CD14-positive monocyte (primary cell): Measurements from ENCODE around the gene GIMAP8. TPM values are rescaled to one million over a fixed set of nuclear protein-coding genes. Genes with fewer than 3 reads are reported as not detected.

Experiments
- DNase-seq, 3 donors: peaks; one replicate each; pipeline ENCODE4 v3.0.0-alpha.2; 2011 to 2022
- H2AFZ ChIP-seq: 2 replicates; pipeline ENCODE4 v1.6.0; 2012; ENCODE audit warnings: mild to moderate bottlenecking, low read depth, low read length, inconsistent platforms; ENCODE audit not compliant: insufficient read depth, poor library complexity, severe bottlenecking
- H3K27ac ChIP-seq, 2 donors: 1 replicate in 1 of 2; 2 replicates in 1 of 2; pipeline ENCODE4 v1.5.1; 2012 to 2013; ENCODE audit warnings: low read length in 2 of 2, control low read depth in 1 of 2, inconsistent platforms in 1 of 2, low read depth in 1 of 2, mild to moderate bottlenecking in 1 of 2
- H3K27me3 ChIP-seq, 2 donors: one replicate each; pipeline versions ENCODE4 v1.6.0 to v1.6.1; 2011 to 2013; ENCODE audit warnings: low read length in 2 of 2; ENCODE audit not compliant: control insufficient read depth in 2 of 2, insufficient read depth in 2 of 2
- H3K36me3 ChIP-seq, 2 donors: replicated peaks in 1 of 2; 1 replicate in 1 of 2; 2 replicates in 1 of 2; pipeline versions ENCODE4 v1.5.1 to v1.6.1; 2012 to 2013; ENCODE audit warnings: low read length in 2 of 2, control low read depth in 1 of 2, inconsistent platforms in 1 of 2, mild to moderate bottlenecking in 1 of 2; ENCODE audit not compliant: insufficient read depth in 2 of 2, control insufficient read depth in 1 of 2
- H3K4me1 ChIP-seq, 2 donors: 1 replicate in 1 of 2; 2 replicates in 1 of 2; pipeline versions ENCODE4 v1.5.1 to v1.6.1; 2012 to 2013; ENCODE audit warnings: low read length in 2 of 2, control low read depth in 1 of 2, inconsistent platforms in 1 of 2, mild to moderate bottlenecking in 1 of 2, moderate library complexity in 1 of 2; ENCODE audit not compliant: insufficient read depth in 2 of 2, control insufficient read depth in 1 of 2
- H3K4me2 ChIP-seq: replicated peaks from 2 replicates; pipeline ENCODE3; 2012; ENCODE audit warnings: low read length, moderate library complexity, mild to moderate bottlenecking; ENCODE audit not compliant: poor library complexity, severe bottlenecking; ENCODE audit errors: extremely low read depth
- H3K4me3 ChIP-seq, 3 experiments: fragments of 200-600 bp in 1 of 3; sonication (generic) in 1 of 3; replicated peaks in 1 of 3; 1 replicate in 2 of 3; 2 replicates in 1 of 3; pipeline ENCODE4 v1.5.1; 2011 to 2013; ENCODE audit warnings: low read length in 3 of 3, mild to moderate bottlenecking in 3 of 3, control low read depth in 2 of 3, low read depth in 2 of 3, inconsistent platforms in 1 of 3, moderate library complexity in 1 of 3
- H3K79me2 ChIP-seq: 2 replicates; pipeline ENCODE4 v1.6.0; 2012; ENCODE audit warnings: mild to moderate bottlenecking, control low read depth, inconsistent platforms, low read length, moderate library complexity; ENCODE audit not compliant: insufficient read depth
- H3K9ac ChIP-seq: 2 replicates; pipeline ENCODE4 v1.6.0; 2017; ENCODE audit warnings: low read length, mild to moderate bottlenecking; ENCODE audit not compliant: insufficient read depth, poor library complexity, severe bottlenecking
- H3K9me3 ChIP-seq, 2 donors: replicated peaks in 1 of 2; 1 replicate in 1 of 2; 2 replicates in 1 of 2; pipeline versions ENCODE4 v1.5.1 to v1.6.1; 2012 to 2013; ENCODE audit warnings: low read length in 2 of 2, control low read depth in 1 of 2; ENCODE audit not compliant: control insufficient read depth in 1 of 2, insufficient read depth in 1 of 2
- H4K20me1 ChIP-seq: 2 replicates; pipeline ENCODE4 v1.6.0; 2012; ENCODE audit warnings: mild to moderate bottlenecking, low read length, control low read depth, moderate library complexity; ENCODE audit not compliant: insufficient read depth
- H3K27ac Mint-ChIP-seq, 7 donors: one replicate each; pipeline ENCODE4 v1.8.0; 2020; ENCODE audit warnings: mild to moderate bottlenecking in 7 of 7, mixed read lengths in 7 of 7, moderate library complexity in 6 of 7, inconsistent platforms in 2 of 7
- H3K27me3 Mint-ChIP-seq, 3 donors: one replicate each; pipeline ENCODE4 v1.8.0; 2021 to 2022; ENCODE audit warnings: low read depth in 3 of 3, mild to moderate bottlenecking in 3 of 3, mixed read lengths in 3 of 3, moderate library complexity in 3 of 3, inconsistent platforms in 1 of 3
- H3K36me3 Mint-ChIP-seq, 2 donors: one replicate each; pipeline ENCODE4 v1.8.0; 2020; ENCODE audit warnings: mixed read lengths in 2 of 2, inconsistent platforms in 1 of 2, mild to moderate bottlenecking in 1 of 2
- H3K4me1 Mint-ChIP-seq: one replicate; pipeline ENCODE4 v1.8.0; 2020; ENCODE audit warnings: mild to moderate bottlenecking, mixed read lengths
- H3K4me3 Mint-ChIP-seq, 2 donors: one replicate each; pipeline ENCODE4 v1.8.0; 2020; ENCODE audit warnings: mild to moderate bottlenecking in 2 of 2, mixed read lengths in 2 of 2, moderate library complexity in 1 of 2
- H3K9me3 Mint-ChIP-seq, 7 donors: one replicate each; pipeline ENCODE4 v1.8.0; 2020 to 2022; ENCODE audit warnings: mixed read lengths in 7 of 7, mild to moderate bottlenecking in 6 of 7, moderate library complexity in 6 of 7, inconsistent platforms in 2 of 7
- CTCF ChIP-seq: fragments of 200-600 bp; IDR thresholded peaks from one replicate; pipeline ENCODE4 v1.8.0; 2022; ENCODE audit warnings: antibody characterized with exemption, mild to moderate bottlenecking
- WGBS: methylation state at CpG from one replicate; pipeline ENCODE4 v1.1.5; 2013; ENCODE audit warnings: missing lambda C conversion rate; ENCODE audit not compliant: insufficient coverage; 5-methylcytosine and 5-hydroxymethylcytosine counted together
- intact Hi-C, 2 donors: fragments of 100-400 bp; cut with micrococcal nuclease; formaldehyde crosslinking; loops; one replicate each; pipeline versions ENCODE4 v1.15.0 to v1.15.1; 2023
- polyA plus RNA-seq, 3 donors: library from polyadenylated mRNA; depleted of rRNA in 1 of 3; unstranded in 2 of 3; stranded (reverse) in 1 of 3; fragments of 300-500 nt in 2 of 3; fragments of >200 nt in 1 of 3; fragmentation: Illumina TruSeq in 2 of 3; gene quantifications; 1 replicate in 2 of 3; 2 replicates in 1 of 3; pipeline ENCODE4 v1.2.3, GENCODE V29; 2012 to 2021

The GIMAP8 gene
- polyA plus RNA-seq, 3 donors, result 12.0 to 26.8 (median 22.5) TPM

- intact Hi-C loops, result no loop called here
- H3K4me3 Mint-ChIP-seq, result no peak overlapping the region
- H3K36me3 ChIP-seq, result no peaks in the 10 kb centered on the region
- H3K4me3 ChIP-seq, result no peak overlapping the region
- no peaks in the 10 kb centered on the region for H3K79me2 ChIP-seq
- H2AFZ ChIP-seq, result no peak overlapping the region
- no peaks in the 10 kb centered on the region for H3K27me3 ChIP-seq
- H3K4me2 ChIP-seq, result no peak overlapping the region
- peaks cover 0 to 2% (median 0%) of the 10 kb centered on the region in 7 donors for H3K9me3 Mint-ChIP-seq
- H3K4me1 ChIP-seq, result peaks cover 2 to 6% of the 10 kb centered on the region in 2 donors
- H3K9me3 ChIP-seq, result no peaks in the 10 kb centered on the region
- H4K20me1 ChIP-seq, result no peaks in the 10 kb centered on the region
- no peak overlapping the region for H3K27ac Mint-ChIP-seq
- no peak overlapping the region for H3K9ac ChIP-seq
- no peak overlapping the region for H3K27ac ChIP-seq
- WGBS, result 96% methylated on average over 4 of the region's 6 CpGs
- H3K36me3 Mint-ChIP-seq, result peaks cover 0 to 1% of the 10 kb centered on the region in 2 donors
- H3K27me3 Mint-ChIP-seq, result peaks cover 9 to 20% (median 9%) of the 10 kb centered on the region in 3 donors
- H3K4me1 Mint-ChIP-seq, result peaks cover 12% of the 10 kb centered on the region
- TF ChIP-seq CTCF, result no peak
- DNase-seq, result no peak
These were observed 32.6 kb upstream of the GIMAP8 start for GRCh38 chr7:150417863-150418262.

- H3K36me3 Mint-ChIP-seq, result no peaks in the 10 kb centered on the region
- Histone ChIP-seq H3K9ac (no peak overlapping the region), H3K4me2 (no peak overlapping the region), H2AFZ (no peak overlapping the region), H3K4me1 (peaks cover 2 to 6% of the 10 kb centered on the region in 2 donors), H3K36me3 (no peaks in the 10 kb centered on the region), H3K79me2 (no peaks in the 10 kb centered on the region), H4K20me1 (no peaks in the 10 kb centered on the region), H3K27me3 (no peaks in the 10 kb centered on the region), H3K4me3 (no peak overlapping the region), H3K9me3 (no peaks in the 10 kb centered on the region), H3K27ac (no peak overlapping the region)
- H3K4me3 Mint-ChIP-seq, result no peak overlapping the region
- no peak for TF ChIP-seq CTCF
- peaks cover 0 to 3% (median 0%) of the 10 kb centered on the region in 7 donors for H3K9me3 Mint-ChIP-seq
- DNase-seq, result no peak
- no peak overlapping the region for H3K27ac Mint-ChIP-seq
- peaks cover 6 to 16% (median 8%) of the 10 kb centered on the region in 3 donors for H3K27me3 Mint-ChIP-seq
- 78% methylated on average over 2 of the region's 2 CpGs for WGBS
- intact Hi-C loops, result loop anchor here (2.0 kb wide), 1 partner anchor 63 kb away; no protein-coding TSS in a partner anchor
- peaks cover 10% of the 10 kb centered on the region for H3K4me1 Mint-ChIP-seq
These were observed 30.2 kb upstream of the GIMAP8 start for GRCh38 chr7:150420242-150420641.
